Astrocyte (in vitro differentiated cells and primary cell): ENCODE data around the gene SRRM1. TPM values are rescaled to one million over a fixed set of nuclear protein-coding genes. Genes with fewer than 3 reads are reported as not detected.

Source experiments
- DNase-seq: peaks from one replicate; pipeline ENCODE4 v3.0.0-alpha.2; 2010; ENCODE audit warnings: low read depth
- FAIRE-seq: peaks from 2 replicates; lab custom pipeline; 2011; peaks lifted over from hg19 to GRCh38; lab: Jason Lieb, UNC
- H2AFZ ChIP-seq: 2 replicates; pipeline ENCODE4 v1.6.0; 2012; ENCODE audit warnings: low read depth, low read length, inconsistent platforms
- H3K27ac ChIP-seq: 2 replicates; pipeline ENCODE4 v1.5.1; 2011; ENCODE audit warnings: low read depth, low read length, inconsistent platforms
- H3K27me3 ChIP-seq: 2 replicates; pipeline ENCODE4 v1.6.0; 2011; ENCODE audit warnings: low read length, inconsistent platforms; ENCODE audit not compliant: insufficient read depth
- H3K36me3 ChIP-seq: 2 replicates; pipeline ENCODE4 v1.5.1; 2011; ENCODE audit warnings: low read length, inconsistent platforms; ENCODE audit not compliant: insufficient read depth
- H3K4me1 ChIP-seq: 2 replicates; pipeline ENCODE4 v1.5.1; 2011; ENCODE audit warnings: low read length, inconsistent platforms; ENCODE audit not compliant: insufficient read depth
- H3K4me2 ChIP-seq: 2 replicates; pipeline ENCODE4 v1.6.0; 2012; ENCODE audit warnings: low read length, inconsistent platforms
- H3K4me3 ChIP-seq: 2 replicates; pipeline ENCODE4 v1.5.1; 2011; ENCODE audit warnings: low read depth, mild to moderate bottlenecking, low read length, inconsistent platforms; ENCODE audit not compliant: insufficient read depth
- H3K79me2 ChIP-seq: 2 replicates; pipeline ENCODE4 v1.6.0; 2012; ENCODE audit warnings: mild to moderate bottlenecking, low read length, inconsistent platforms; ENCODE audit not compliant: insufficient read depth
- H3K9ac ChIP-seq: 2 replicates; pipeline ENCODE4 v1.6.0; 2012; ENCODE audit warnings: mild to moderate bottlenecking, low read length, inconsistent platforms
- H3K9me3 ChIP-seq: 2 replicates; pipeline ENCODE4 v1.5.1; 2012; ENCODE audit warnings: low read depth, mild to moderate bottlenecking, low read length, inconsistent platforms; ENCODE audit not compliant: insufficient read depth
- H4K20me1 ChIP-seq: 2 replicates; pipeline ENCODE4 v1.6.0; 2012; ENCODE audit warnings: low read length, inconsistent platforms; ENCODE audit not compliant: insufficient read depth
- H3K27ac Mint-ChIP-seq: one replicate; pipeline ENCODE4 v1.8.0; 2021; ENCODE audit warnings: mild to moderate bottlenecking, mixed read lengths; ENCODE audit not compliant: unreplicated experiment
- H3K27me3 Mint-ChIP-seq: one replicate; pipeline ENCODE4 v1.8.0; 2021; ENCODE audit warnings: low read depth, mixed read lengths; ENCODE audit not compliant: unreplicated experiment
- H3K36me3 Mint-ChIP-seq: one replicate; pipeline ENCODE4 v1.8.0; 2021; ENCODE audit warnings: low read depth, mixed read lengths; ENCODE audit not compliant: unreplicated experiment
- H3K4me1 Mint-ChIP-seq: one replicate; pipeline ENCODE4 v1.8.0; 2021; ENCODE audit warnings: low read depth, mixed read lengths; ENCODE audit not compliant: unreplicated experiment
- H3K4me3 Mint-ChIP-seq: one replicate; pipeline ENCODE4 v1.8.0; 2021; ENCODE audit warnings: mild to moderate bottlenecking, moderate library complexity, mixed read lengths; ENCODE audit not compliant: unreplicated experiment
- H3K9me3 Mint-ChIP-seq: one replicate; pipeline ENCODE4 v1.8.0; 2021; ENCODE audit warnings: mild to moderate bottlenecking, mixed read lengths; ENCODE audit not compliant: unreplicated experiment
- CTCF ChIP-seq: IDR thresholded peaks from 2 replicates; pipeline ENCODE4 v1.5.1; 2011; ENCODE audit warnings: low read depth, mild to moderate bottlenecking, inconsistent platforms, low read length, moderate library complexity; ENCODE audit not compliant: insufficient read depth
- EZH2 ChIP-seq: IDR thresholded peaks from 2 replicates; pipeline ENCODE4 v1.6.1; 2012; ENCODE audit warnings: mild to moderate bottlenecking, low read length, inconsistent platforms; ENCODE audit not compliant: insufficient read depth
- total RNA-seq: library from RNA; stranded (reverse); gene quantifications from 2 replicates; pipeline ENCODE4 v1.2.1, GENCODE V29; 2021

The SRRM1 gene
- total RNA-seq, 1 donor from 2014 or later = 138 TPM

GRCh38 chr1:24683713-24684162 is 40.6 kb downstream of the SRRM1 start:
- Histone ChIP-seq H3K4me1 (peaks cover 9% of the 10 kb centered on the region), H2AFZ (no peak overlapping the region), H3K4me3 (no peak overlapping the region), H3K27me3 (no peaks in the 10 kb centered on the region), H3K27ac (peak overlapping the region; percentile 85), H3K79me2 (no peaks in the 10 kb centered on the region), H3K9me3 (no peaks in the 10 kb centered on the region), H3K4me2 (peak overlapping the region; percentile 63), H3K9ac (peak overlapping the region; percentile 52), H3K36me3 (no peaks in the 10 kb centered on the region), H4K20me1 (no peaks in the 10 kb centered on the region)
- H3K4me3 Mint-ChIP-seq = no peak overlapping the region
- peaks cover 3% of the 10 kb centered on the region for H3K36me3 Mint-ChIP-seq
- FAIRE-seq (peak; percentile 41), DNase-seq (peak; percentile 99)
- H3K27ac Mint-ChIP-seq = peak overlapping the region; percentile 91
- peaks cover 13% of the 10 kb centered on the region for H3K4me1 Mint-ChIP-seq
- no peak for TF ChIP-seq EZH2
- TF ChIP-seq CTCF = no peak
- no peaks in the 10 kb centered on the region for H3K9me3 Mint-ChIP-seq
- H3K27me3 Mint-ChIP-seq = no peaks in the 10 kb centered on the region

- Mint-ChIP-seq H3K4me1 (peaks cover 15% of the 10 kb centered on the region), H3K27ac (peak overlapping the region; percentile 85), H3K36me3 (peaks cover 3% of the 10 kb centered on the region), H3K4me3 (no peak overlapping the region), H3K27me3 (no peaks in the 10 kb centered on the region), H3K9me3 (peaks cover 2% of the 10 kb centered on the region)
- no peak overlapping the region for H3K27ac ChIP-seq
- H3K4me3 ChIP-seq = no peak overlapping the region
- no peak overlapping the region for H3K4me2 ChIP-seq
- H3K9ac ChIP-seq = no peak overlapping the region
- DNase-seq = no peak
- no peak for TF ChIP-seq CTCF
- no peak for TF ChIP-seq EZH2
- FAIRE-seq = no peak
- no peaks in the 10 kb centered on the region for H3K27me3 ChIP-seq
- no peaks in the 10 kb centered on the region for H3K79me2 ChIP-seq
- peak overlapping the region; percentile 48 for H2AFZ ChIP-seq
- no peaks in the 10 kb centered on the region for H3K9me3 ChIP-seq
- peaks cover 6% of the 10 kb centered on the region for H3K4me1 ChIP-seq
- H4K20me1 ChIP-seq = no peaks in the 10 kb centered on the region
- no peaks in the 10 kb centered on the region for H3K36me3 ChIP-seq
Measured at GRCh38 chr1:24688033-24688432, 44.9 kb downstream of the SRRM1 start.

- TF ChIP-seq CTCF = peak; percentile 86
- TF ChIP-seq EZH2 = no peak
- Mint-ChIP-seq H3K9me3 (peaks cover 2% of the 10 kb centered on the region), H3K4me1 (peaks cover 11% of the 10 kb centered on the region), H3K36me3 (peaks cover 3% of the 10 kb centered on the region), H3K4me3 (peak overlapping the region; percentile 66), H3K27ac (peak overlapping the region; percentile 85), H3K27me3 (no peaks in the 10 kb centered on the region)
- Histone ChIP-seq H3K27me3 (no peaks in the 10 kb centered on the region), H3K4me3 (no peak overlapping the region), H3K79me2 (no peaks in the 10 kb centered on the region), H3K36me3 (no peaks in the 10 kb centered on the region), H3K4me2 (no peak overlapping the region), H3K9me3 (no peaks in the 10 kb centered on the region), H2AFZ (peak overlapping the region; percentile 48), H3K4me1 (peaks cover 6% of the 10 kb centered on the region), H4K20me1 (no peaks in the 10 kb centered on the region), H3K9ac (peak overlapping the region; percentile 6), H3K27ac (no peak overlapping the region)
- DNase-seq = no peak
- FAIRE-seq = no peak
Measured at GRCh38 chr1:24688621-24689195, 45.6 kb downstream of the SRRM1 start.
